SW480 (cell line): ENCODE data around the gene SCD5.
"Not testable (repeated sequence)": the region's sequence is repeated elsewhere in the genome, so short reads cannot be mapped to it uniquely, and the experiment has no call there.

Experiments
- DNase-seq: peaks from one replicate; pipeline ENCODE4 v3.0.0-alpha.2; 2016; ENCODE audit warnings: low spot score

SCD5 gene

GRCh38 chr4:82798168-82799005, at the start of gene SCD5:
SCD5 (minus strand) TSS chr4:82798796; CDS start chr4:82798537, 259 bp downstream.
- DNase-seq: peak; percentile 66

GRCh38 chr4:82842593-82842992, 44.0 kb upstream of the SCD5 start:
- no peak for DNase-seq

GRCh38 chr4:82839624-82840023, 41.0 kb upstream of the SCD5 start:
- no peak for DNase-seq

GRCh38 chr4:82833696-82834313, 35.2 kb upstream of the SCD5 start:
- peak; percentile 42 for DNase-seq

GRCh38 chr4:82833060-82833459, 34.5 kb upstream of the SCD5 start:
- DNase-seq: not testable (repeated sequence)

- no peak for DNase-seq
Observed at GRCh38 chr4:82825425-82825824, 26.8 kb upstream of the SCD5 start.

GRCh38 chr4:82823062-82823461, 24.5 kb upstream of the SCD5 start:
- DNase-seq: no peak

GRCh38 chr4:82820689-82821088, 22.1 kb upstream of the SCD5 start:
- no peak for DNase-seq

- DNase-seq: no peak
Observed at GRCh38 chr4:82818664-82819662, 20.4 kb upstream of the SCD5 start.

GRCh38 chr4:82816874-82817273, 18.3 kb upstream of the SCD5 start:
- not testable (repeated sequence) for DNase-seq

- DNase-seq: no peak
Observed at GRCh38 chr4:82814034-82814433, 15.4 kb upstream of the SCD5 start.

GRCh38 chr4:82811838-82812341, 13.3 kb upstream of the SCD5 start:
- DNase-seq: no peak

DNA sequence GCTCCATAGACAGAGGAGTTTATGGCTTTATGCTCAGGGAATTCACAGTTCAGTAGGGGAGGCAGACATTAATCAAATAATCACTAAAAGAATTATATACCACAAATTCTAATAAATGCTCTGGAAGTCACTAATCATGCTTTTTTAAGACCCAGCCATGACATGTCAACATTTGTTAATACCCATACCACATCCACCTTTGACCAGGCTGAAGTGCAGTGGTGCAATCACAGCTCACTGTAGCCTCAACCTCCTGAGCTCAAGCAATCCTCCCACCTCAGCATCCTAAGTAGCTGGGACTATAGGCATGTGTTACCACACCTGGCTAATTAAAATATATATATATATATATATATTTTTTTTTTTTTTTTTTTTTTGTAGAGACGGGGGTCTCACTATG, 12.8 kb upstream of the SCD5 start:
- no peak for DNase-seq

GRCh38 chr4:82810176-82810575, 11.6 kb upstream of the SCD5 start:
- DNase-seq: no peak

GRCh38 chr4:82809619-82810018, 11.0 kb upstream of the SCD5 start:
- no peak for DNase-seq

GRCh38 chr4:82803746-82804145, 5.2 kb upstream of the SCD5 start:
- no peak for DNase-seq

GRCh38 chr4:82802911-82803310, 4.3 kb upstream of the SCD5 start:
- no peak for DNase-seq

GRCh38 chr4:82801910-82802521, 3.4 kb upstream of the SCD5 start:
- DNase-seq: no peak

DNA sequence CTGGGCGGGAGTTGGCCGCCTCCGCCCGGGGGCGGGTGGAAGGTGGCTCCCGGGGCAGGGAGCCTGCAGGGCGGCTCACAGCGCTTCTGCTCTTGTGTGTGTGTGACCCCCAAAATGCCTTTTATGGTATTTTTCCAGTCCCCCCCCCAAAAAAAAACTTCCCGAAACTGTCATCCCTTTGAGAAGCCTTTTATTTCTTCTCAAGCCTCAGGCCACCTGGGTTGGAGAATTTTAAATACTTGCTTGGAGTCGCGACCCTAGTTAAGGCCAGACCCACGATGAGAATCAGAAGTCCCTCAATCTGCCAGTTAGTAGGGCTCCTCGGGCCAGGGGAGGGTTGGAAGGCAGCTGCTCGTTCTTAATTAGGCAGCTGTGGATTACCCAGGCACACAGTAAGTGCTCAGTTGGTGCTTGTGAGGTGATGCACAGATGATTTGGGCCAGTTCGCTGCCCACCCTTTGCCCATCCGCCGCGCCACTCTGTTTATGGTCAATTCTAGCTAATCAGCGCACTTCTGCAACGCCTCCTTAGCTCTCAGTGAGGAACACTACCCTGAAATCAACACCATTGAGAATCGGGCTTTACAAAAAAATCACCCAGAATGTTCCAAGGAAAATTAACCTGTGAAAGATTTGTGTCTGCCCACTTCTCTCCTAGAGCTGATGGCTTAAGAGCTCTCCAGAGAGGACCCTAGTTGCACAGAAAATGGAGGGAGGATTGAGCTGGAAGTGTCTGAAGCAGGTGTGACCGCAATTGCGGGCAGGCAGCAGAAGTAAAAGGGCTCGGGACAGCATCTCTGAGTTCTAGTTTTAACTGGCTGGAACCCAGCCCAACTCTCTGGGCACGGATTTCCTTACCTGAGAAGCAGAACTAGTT, 648 bp upstream of the SCD5 start:
- DNase-seq: no peak

GRCh38 chr4:82797405-82798111, 1.0 kb downstream of the SCD5 start:
- DNase-seq: peak; percentile 20
